SK-N-SH (cell line): ENCODE results near the gene HOXB7. TPM values are rescaled to one million over a fixed set of nuclear protein-coding genes. Genes with fewer than 3 reads are reported as not detected.

ENCODE experiments used
- CTCF ChIA-PET: fragments of 300-600, 350-600 bp; formaldehyde crosslinking; extraction: SDS; loops from one replicate; lab custom pipeline; 2021; lab: Yijun Ruan, JAX
- POLR2A ChIA-PET: fragments of 350-600 bp; sonication (Branson Sonifier 250); formaldehyde crosslinking; extraction: SDS; loops from one replicate; lab custom pipeline; 2020; ENCODE audit warnings: antibody characterized with exemption, inconsistent platforms; lab: Yijun Ruan, JAX
- DNase-seq: peaks from one replicate; pipeline ENCODE4 v3.0.0; 2012
- H2AFZ ChIP-seq: fragments of 200-600 bp; sonication (generic); 2 replicates; pipeline ENCODE4 v1.8.1; 2016; ENCODE audit warnings: antibody characterized with exemption, mild to moderate bottlenecking, low read depth
- H3F3A ChIP-seq: fragments of 200-600 bp; sonication (generic); replicated peaks from 2 replicates; pipeline ENCODE3; 2016; ENCODE audit warnings: antibody characterized with exemption, mild to moderate bottlenecking; ENCODE audit not compliant: insufficient read depth
- H3K27ac ChIP-seq, 2 experiments: fragments of 200-500 bp in 1 of 2; fragments of 200-600 bp in 1 of 2; sonication (Bioruptor generic) in 1 of 2; sonication (generic), shearing (Covaris generic) in 1 of 2; 2 replicates each; pipeline versions ENCODE4 v1.5.1 to v1.6.1; 2014 to 2016; ENCODE audit warnings: low read depth in 2 of 2, inconsistent platforms in 1 of 2, low read length in 1 of 2, mild to moderate bottlenecking in 1 of 2, mixed read lengths in 1 of 2
- H3K27me3 ChIP-seq: fragments of 200-600 bp; sonication (generic), shearing (Covaris generic); 2 replicates; pipeline ENCODE4 v1.6.1; 2016; ENCODE audit warnings: mixed run types; ENCODE audit not compliant: insufficient read depth
- H3K36me3 ChIP-seq, 2 experiments: fragments of 200-500 bp in 1 of 2; fragments of 200-600 bp in 1 of 2; sonication (Bioruptor generic) in 1 of 2; sonication (generic) in 1 of 2; replicated peaks in 1 of 2; 2 replicates each; pipeline versions ENCODE3 to v1.5.1; 2014 to 2016; ENCODE audit warnings: low read length in 1 of 2, mild to moderate bottlenecking in 1 of 2; ENCODE audit not compliant: insufficient read depth in 2 of 2, control insufficient read depth in 1 of 2
- H3K4me1 ChIP-seq, 2 experiments: fragments of 200-500 bp in 1 of 2; fragments of 200-600 bp in 1 of 2; sonication (Bioruptor generic) in 1 of 2; sonication (generic), shearing (Covaris generic) in 1 of 2; 2 replicates each; pipeline versions ENCODE4 v1.5.1 to v1.6.1; 2014 to 2016; ENCODE audit warnings: low read depth in 1 of 2, low read length in 1 of 2, mixed run types in 1 of 2; ENCODE audit not compliant: insufficient read depth in 2 of 2, control insufficient read depth in 1 of 2
- H3K4me2 ChIP-seq: fragments of 200-600 bp; sonication (generic), shearing (Covaris generic); 2 replicates; pipeline ENCODE4 v1.6.1; 2017; ENCODE audit warnings: mixed run types
- H3K4me3 ChIP-seq, 2 experiments: fragments of 200-500 bp in 1 of 2; fragments of 200-600 bp in 1 of 2; sonication (Bioruptor generic) in 1 of 2; sonication (generic), shearing (Covaris generic) in 1 of 2; 2 replicates each; pipeline versions ENCODE4 v1.5.1 to v1.8.1; 2014 to 2016; ENCODE audit warnings: low read depth in 2 of 2, inconsistent platforms in 1 of 2, low read length in 1 of 2, mild to moderate bottlenecking in 1 of 2, mixed read lengths in 1 of 2, moderate library complexity in 1 of 2
- H3K79me2 ChIP-seq: fragments of 200-600 bp; sonication (generic); 2 replicates; pipeline ENCODE4 v1.8.1; 2017; ENCODE audit warnings: mild to moderate bottlenecking; ENCODE audit not compliant: insufficient read depth
- H3K9ac ChIP-seq: fragments of 200-600 bp; sonication (generic); 2 replicates; pipeline ENCODE4 v1.6.1; 2017; ENCODE audit warnings: mixed run types
- H3K9me2 ChIP-seq: fragments of 200-600 bp; sonication (generic); 2 replicates; pipeline ENCODE4 v1.6.1; 2017; ENCODE audit warnings: mixed run types
- H3K9me3 ChIP-seq: fragments of 200-600 bp; sonication (generic); 2 replicates; pipeline ENCODE4 v1.6.1; 2017; ENCODE audit warnings: mixed run types, mild to moderate bottlenecking, moderate library complexity
- H4K20me1 ChIP-seq: fragments of 200-600 bp; sonication (generic); 2 replicates; pipeline ENCODE4 v1.6.1; 2017; ENCODE audit warnings: mild to moderate bottlenecking, mixed run types; ENCODE audit not compliant: insufficient read depth
- CHD2 ChIP-seq: fragments of 150-350 bp; IDR thresholded peaks from 2 replicates; pipeline ENCODE4 v1.6.1; 2018; ENCODE audit warnings: low read length; ENCODE audit not compliant: partially characterized antibody
- ELF1 ChIP-seq: IDR thresholded peaks from 2 replicates; pipeline ENCODE4 v1.4.0; 2012
- EP300 ChIP-seq, 2 experiments: IDR thresholded peaks; 2 replicates each; pipeline versions ENCODE4 v1.4.0 to v1.6.1; 2012; ENCODE audit warnings: borderline replicate concordance in 1 of 2, low read depth in 1 of 2, low read length in 1 of 2
- EZH2phosphoT487 ChIP-seq: fragments of 200-600 bp; sonication (generic); IDR thresholded peaks from 2 replicates; pipeline ENCODE4 v1.6.1; 2017; ENCODE audit warnings: low read depth, mixed run types, mild to moderate bottlenecking, antibody characterized with exemption, moderate library complexity, borderline replicate concordance
- GABPA ChIP-seq: IDR thresholded peaks from 2 replicates; pipeline ENCODE4 v1.4.0; 2012; ENCODE audit warnings: low read depth, mild to moderate bottlenecking
- JUND ChIP-seq: IDR thresholded peaks from 2 replicates; pipeline ENCODE4 v1.4.0; 2012
- NFIC ChIP-seq: IDR thresholded peaks from 2 replicates; pipeline ENCODE4 v1.4.0; 2012; ENCODE audit warnings: borderline replicate concordance
- POLR2AphosphoS5 ChIP-seq: IDR thresholded peaks from 2 replicates; pipeline ENCODE4 v1.6.1; 2012; ENCODE audit warnings: low read depth, low read length
- RAD21 ChIP-seq: IDR thresholded peaks from 2 replicates; pipeline ENCODE4 v1.6.1; 2012; ENCODE audit warnings: mild to moderate bottlenecking, low read length
- RCOR1 ChIP-seq: fragments of 150-350 bp; IDR thresholded peaks from 2 replicates; pipeline ENCODE4 v1.6.1; 2017; ENCODE audit warnings: antibody characterized with exemption, low read length
- RXRA ChIP-seq: IDR thresholded peaks from 2 replicates; pipeline ENCODE4 v1.4.0; 2012; ENCODE audit warnings: low read depth, mild to moderate bottlenecking, borderline replicate concordance
- SIN3A ChIP-seq: IDR thresholded peaks from 2 replicates; pipeline ENCODE4 v1.6.1; 2012; ENCODE audit warnings: low read depth, mild to moderate bottlenecking, low read length, moderate library complexity, borderline replicate concordance
- TAF1 ChIP-seq: IDR thresholded peaks from 2 replicates; pipeline ENCODE4 v1.6.1; 2012; ENCODE audit warnings: low read depth, mild to moderate bottlenecking, low read length, moderate library complexity, borderline replicate concordance
- TCF12 ChIP-seq: IDR thresholded peaks from 2 replicates; pipeline ENCODE4 v1.4.0; 2012
- whole genome bisulfite sequencing: methylation state at CpG from one replicate; pipeline ENCODE4 v1.1.6; 2017; ENCODE audit warnings: low lambda C conversion rate; 5-methylcytosine and 5-hydroxymethylcytosine counted together
- polyA plus RNA-seq, 3 experiments: library from polyadenylated mRNA; depleted of rRNA; stranded (reverse); fragments of >200 nt; gene quantifications; 2 replicates each; pipeline ENCODE4 v1.2.3, GENCODE V29; 2012
- TF ChIP-seq, protein P1 (sequence below): fragments of 150-350 bp; IDR thresholded peaks from 2 replicates; pipeline ENCODE4 v1.6.1; 2017; ENCODE audit warnings: antibody characterized with exemption, low read length, low read depth, borderline replicate concordance
- TF ChIP-seq, protein P2 (sequence below): fragments of 150-350 bp; IDR thresholded peaks from 2 replicates; pipeline ENCODE4 v1.6.1; 2016; ENCODE audit warnings: mild to moderate bottlenecking, low read depth, low read length
- TF ChIP-seq, protein P3 (sequence below): IDR thresholded peaks from 2 replicates; pipeline ENCODE4 v1.4.0; 2012; ENCODE audit warnings: low read depth, borderline replicate concordance

HOXB7 gene
- polyA plus RNA-seq, 1 of the 3 experiments (the other 2 are of a cell fraction) = not detected

DNA sequence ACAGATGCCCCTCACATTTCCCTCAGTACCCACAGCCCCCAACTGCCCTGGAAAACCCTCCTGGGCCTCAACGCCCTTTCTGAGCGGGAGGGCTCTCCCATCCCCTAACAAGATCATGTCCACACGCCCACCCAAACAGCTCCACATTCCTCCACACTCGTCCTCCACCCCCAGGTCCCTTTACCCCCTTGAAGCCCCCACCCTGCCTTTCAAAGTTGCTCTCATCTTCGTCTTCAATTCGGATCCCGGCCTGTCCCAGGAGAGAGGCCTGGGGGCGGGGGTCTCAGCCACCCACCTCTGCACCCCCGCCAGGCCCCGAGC is 47.0 kb downstream of the HOXB7 start:
- TF ChIP-seq TAF1 (no peak), RCOR1 (no peak), JUND (no peak), TCF12 (no peak), EP300 (IDR thresholded peaks at IDR 0.05; ENCODE audit: borderline replicate concordance in 1 of 2, low read depth in 1 of 2, low read length in 1 of 2) (no peak), ELF1 (no peak), SIN3A (no peak), POLR2AphosphoS5 (no peak), RXRA (no peak), CHD2 (no peak), NFIC (no peak), GABPA (no peak), RAD21 (no peak)
- TF ChIP-seq, protein P1, sequence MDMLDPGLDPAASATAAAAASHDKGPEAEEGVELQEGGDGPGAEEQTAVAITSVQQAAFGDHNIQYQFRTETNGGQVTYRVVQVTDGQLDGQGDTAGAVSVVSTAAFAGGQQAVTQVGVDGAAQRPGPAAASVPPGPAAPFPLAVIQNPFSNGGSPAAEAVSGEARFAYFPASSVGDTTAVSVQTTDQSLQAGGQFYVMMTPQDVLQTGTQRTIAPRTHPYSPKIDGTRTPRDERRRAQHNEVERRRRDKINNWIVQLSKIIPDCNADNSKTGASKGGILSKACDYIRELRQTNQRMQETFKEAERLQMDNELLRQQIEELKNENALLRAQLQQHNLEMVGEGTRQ = no peak
- TF ChIP-seq, protein P2, sequence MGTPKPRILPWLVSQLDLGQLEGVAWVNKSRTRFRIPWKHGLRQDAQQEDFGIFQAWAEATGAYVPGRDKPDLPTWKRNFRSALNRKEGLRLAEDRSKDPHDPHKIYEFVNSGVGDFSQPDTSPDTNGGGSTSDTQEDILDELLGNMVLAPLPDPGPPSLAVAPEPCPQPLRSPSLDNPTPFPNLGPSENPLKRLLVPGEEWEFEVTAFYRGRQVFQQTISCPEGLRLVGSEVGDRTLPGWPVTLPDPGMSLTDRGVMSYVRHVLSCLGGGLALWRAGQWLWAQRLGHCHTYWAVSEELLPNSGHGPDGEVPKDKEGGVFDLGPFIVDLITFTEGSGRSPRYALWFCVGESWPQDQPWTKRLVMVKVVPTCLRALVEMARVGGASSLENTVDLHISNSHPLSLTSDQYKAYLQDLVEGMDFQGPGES = no peak
- Histone ChIP-seq H3K27ac (no peak overlapping the region), H4K20me1 (peaks cover 4% of the 10 kb centered on the region; the same call in 1 of the 2 replicates), H3K9me3 (no peaks in the 10 kb centered on the region), H3K4me3 (no peak overlapping the region), H3K27me3 (peaks cover 97% of the 10 kb centered on the region), H3F3A (no peaks in the 10 kb centered on the region), H3K36me3 (no peaks in the 10 kb centered on the region), H3K4me1 (peaks cover 0 to 2% of the 10 kb centered on the region in 2 experiments; a peak in 1 of 4 replicates), H3K4me2 (no peak overlapping the region), H3K9me2 (no peaks in the 10 kb centered on the region), H2AFZ (no peak overlapping the region), H3K79me2 (no peaks in the 10 kb centered on the region), H3K9ac (no peak overlapping the region)
- ChIA-PET CTCF (interaction anchor here (0.7 to 1.1 kb wide), 2 partner anchors 29 to 71 kb away, joined by 3 to 4 read pairs; no protein-coding TSS in a partner anchor), POLR2A (no interaction called here)
- WGBS = 21% methylated on average over 10 of the region's 10 CpGs
- DNase-seq = no peak

DNA sequence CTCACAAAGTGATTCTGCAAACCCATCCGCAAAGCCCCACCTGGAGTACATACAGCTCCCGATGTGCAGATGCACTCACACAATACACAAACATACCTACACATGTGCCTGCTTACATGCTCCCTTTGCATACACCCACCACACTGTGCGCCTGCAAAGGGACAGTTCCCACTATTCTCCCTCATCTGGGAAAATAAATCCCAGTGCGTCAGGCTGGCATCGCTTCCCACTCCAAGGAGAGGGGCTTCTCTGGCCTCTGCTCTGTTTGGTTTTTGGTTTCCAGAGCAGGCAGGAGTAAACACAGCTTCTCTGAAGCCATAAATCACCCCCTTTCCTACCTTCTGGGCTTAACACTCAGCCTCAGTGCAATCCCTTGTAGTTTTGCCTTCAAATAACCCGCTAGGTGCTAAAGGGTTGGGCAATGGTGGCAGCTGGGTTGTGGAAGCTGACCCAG is 47.4 kb downstream of the HOXB7 start:
- WGBS = 19% methylated on average over 6 of the region's 6 CpGs
- TF ChIP-seq, protein P3, sequence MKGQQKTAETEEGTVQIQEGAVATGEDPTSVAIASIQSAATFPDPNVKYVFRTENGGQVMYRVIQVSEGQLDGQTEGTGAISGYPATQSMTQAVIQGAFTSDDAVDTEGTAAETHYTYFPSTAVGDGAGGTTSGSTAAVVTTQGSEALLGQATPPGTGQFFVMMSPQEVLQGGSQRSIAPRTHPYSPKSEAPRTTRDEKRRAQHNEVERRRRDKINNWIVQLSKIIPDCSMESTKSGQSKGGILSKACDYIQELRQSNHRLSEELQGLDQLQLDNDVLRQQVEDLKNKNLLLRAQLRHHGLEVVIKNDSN = no peak
- 0 out of 2 replicates have a peak, but pooled peaks have one; percentile 44 for TF ChIP-seq EZH2phosphoT487
- no peaks in the 10 kb centered on the region for H3K36me3 ChIP-seq
- ChIA-PET CTCF (interaction anchor here (0.7 kb wide), 2 partner anchors 29 to 50 kb away, joined by 3 to 4 read pairs; no protein-coding TSS in a partner anchor), POLR2A (no interaction called here)
- no peak overlapping the region for H3K4me2 ChIP-seq
- no peak overlapping the region for H3K27ac ChIP-seq
- DNase-seq = no peak
- H3K27me3 ChIP-seq = peaks cover 97% of the 10 kb centered on the region
- H2AFZ ChIP-seq = no peak overlapping the region
- H3K4me1 ChIP-seq = peaks cover 0 to 2% of the 10 kb centered on the region in 2 experiments; a peak in 1 of 4 replicates
- H4K20me1 ChIP-seq = peaks cover 4% of the 10 kb centered on the region; the same call in 1 of the 2 replicates
- no peaks in the 10 kb centered on the region for H3K9me2 ChIP-seq
- no peak overlapping the region for H3K4me3 ChIP-seq
- no peaks in the 10 kb centered on the region for H3F3A ChIP-seq
- H3K9me3 ChIP-seq = no peaks in the 10 kb centered on the region
- no peak overlapping the region for H3K9ac ChIP-seq
- no peaks in the 10 kb centered on the region for H3K79me2 ChIP-seq
